ENCODE data around the gene FOXK2.

FOXK2 gene

GRCh38 chr17:82602986-82603710 is 83.6 kb downstream of the FOXK2 start:
- TF ChIP-seq GATA1 (IDR thresholded peaks at IDR 0.05; ENCODE audit: low read depth, low read length) = no peak
- TF ChIP-seq POLR2A (IDR thresholded peaks at IDR 0.05; ENCODE audit: low read length) = no peak
- no peak for DNase-seq

GRCh38 chr17:82603981-82604448 is 84.5 kb downstream of the FOXK2 start:
- TF ChIP-seq POLR2A (IDR thresholded peaks at IDR 0.05; ENCODE audit: low read length) = no peak
- TF ChIP-seq GATA1 (IDR thresholded peaks at IDR 0.05; ENCODE audit: low read depth, low read length) = no peak
- DNase-seq = peak; percentile 66 to 86

GRCh38 chr17:82604532-82604931 is 85.0 kb downstream of the FOXK2 start:
- DNase-seq = no peak
- TF ChIP-seq GATA1 (IDR thresholded peaks at IDR 0.05; ENCODE audit: low read depth, low read length) (no peak), POLR2A (IDR thresholded peaks at IDR 0.05; ENCODE audit: low read length) (no peak)

GRCh38 chr17:82605939-82606600 is 86.5 kb downstream of the FOXK2 start:
- TF ChIP-seq GATA1 (IDR thresholded peaks at IDR 0.05; ENCODE audit: low read depth, low read length) (no peak), POLR2A (IDR thresholded peaks at IDR 0.05; ENCODE audit: low read length) (no peak)
- no peak for DNase-seq

GRCh38 chr17:82608816-82609215 is 89.3 kb downstream of the FOXK2 start:
- TF ChIP-seq POLR2A (IDR thresholded peaks at IDR 0.05; ENCODE audit: low read length) (no peak), GATA1 (IDR thresholded peaks at IDR 0.05; ENCODE audit: low read depth, low read length) (no peak)
- no peak for DNase-seq

GRCh38 chr17:82609655-82610054 is 90.1 kb downstream of the FOXK2 start:
- TF ChIP-seq POLR2A (IDR thresholded peaks at IDR 0.05; ENCODE audit: low read length) = no peak
- TF ChIP-seq GATA1 (IDR thresholded peaks at IDR 0.05; ENCODE audit: low read depth, low read length) = no peak

GRCh38 chr17:82611140-82612058 is 91.9 kb downstream of the FOXK2 start:
- TF ChIP-seq GATA1 (IDR thresholded peaks at IDR 0.05; ENCODE audit: low read depth, low read length) (no peak), POLR2A (IDR thresholded peaks at IDR 0.05; ENCODE audit: low read length) (no peak)
- DNase-seq = peak; percentile 23 to 44

More at GRCh38 chr17:82609655-82610054, 90.1 kb downstream of the FOXK2 start:
- no peak for DNase-seq

- TF ChIP-seq POLR2A (IDR thresholded peaks at IDR 0.05; ENCODE audit: low read length) (no peak), GATA1 (IDR thresholded peaks at IDR 0.05; ENCODE audit: low read depth, low read length) (no peak)
- no peak for DNase-seq
Measured at GRCh38 chr17:82613283-82614094, 94.0 kb downstream of the FOXK2 start.

GRCh38 chr17:82614095-82614631 is 94.6 kb downstream of the FOXK2 start:
- TF ChIP-seq POLR2A (IDR thresholded peaks at IDR 0.05; ENCODE audit: low read length) (no peak), GATA1 (IDR thresholded peaks at IDR 0.05; ENCODE audit: low read depth, low read length) (no peak)
- no peak for DNase-seq

- TF ChIP-seq POLR2A (IDR thresholded peaks at IDR 0.05; ENCODE audit: low read length) = no peak
- TF ChIP-seq GATA1 (IDR thresholded peaks at IDR 0.05; ENCODE audit: low read depth, low read length) = no peak
- DNase-seq = peak; percentile 9 to 15
Measured at GRCh38 chr17:82615084-82616020, 95.8 kb downstream of the FOXK2 start.

- no peak for TF ChIP-seq GATA1 (IDR thresholded peaks at IDR 0.05; ENCODE audit: low read depth, low read length)
- TF ChIP-seq POLR2A (IDR thresholded peaks at IDR 0.05; ENCODE audit: low read length) = no peak
- no peak for DNase-seq
Measured at GRCh38 chr17:82616021-82616711, 96.6 kb downstream of the FOXK2 start.

Data from erythroblast (primary cell).